HEK293T (cell line): ENCODE measurements around the gene VSTM2B.

Source experiments
- BHLHE40 ChIP-seq: fragments of 450-650 bp; IDR thresholded peaks from 2 replicates; pipeline ENCODE4 v1.6.1; 2016; ENCODE audit warnings: mild to moderate bottlenecking, moderate library complexity, borderline replicate concordance
- CTBP1 ChIP-seq: fragments of 450-650 bp; IDR thresholded peaks from 2 replicates; pipeline ENCODE4 v1.6.1; 2016; ENCODE audit warnings: borderline replicate concordance
- ELF4 ChIP-seq: fragments of 450-650 bp; IDR thresholded peaks from 2 replicates; pipeline ENCODE4 v1.6.1; 2017; ENCODE audit warnings: antibody characterized with exemption
- FOXA1 ChIP-seq: fragments of 450-650 bp; IDR thresholded peaks from 2 replicates; pipeline ENCODE4 v1.6.1; 2016; ENCODE audit warnings: mild to moderate bottlenecking
- FOXM1 ChIP-seq: fragments of 450-650 bp; IDR thresholded peaks from 2 replicates; pipeline ENCODE4 v1.6.1; 2017; ENCODE audit warnings: mild to moderate bottlenecking, borderline replicate concordance
- HDGF ChIP-seq: fragments of 450-650 bp; IDR thresholded peaks from 2 replicates; pipeline ENCODE4 v1.6.1; 2017; ENCODE audit warnings: antibody characterized with exemption, borderline replicate concordance
- SUZ12 ChIP-seq: fragments of 450-650 bp; IDR thresholded peaks from 2 replicates; pipeline ENCODE4 v1.6.1; 2016; ENCODE audit warnings: mild to moderate bottlenecking
- TF ChIP-seq, protein P1 (sequence below): fragments of 450-650 bp; IDR thresholded peaks from 2 replicates; pipeline ENCODE4 v1.6.1; 2016

DNA sequence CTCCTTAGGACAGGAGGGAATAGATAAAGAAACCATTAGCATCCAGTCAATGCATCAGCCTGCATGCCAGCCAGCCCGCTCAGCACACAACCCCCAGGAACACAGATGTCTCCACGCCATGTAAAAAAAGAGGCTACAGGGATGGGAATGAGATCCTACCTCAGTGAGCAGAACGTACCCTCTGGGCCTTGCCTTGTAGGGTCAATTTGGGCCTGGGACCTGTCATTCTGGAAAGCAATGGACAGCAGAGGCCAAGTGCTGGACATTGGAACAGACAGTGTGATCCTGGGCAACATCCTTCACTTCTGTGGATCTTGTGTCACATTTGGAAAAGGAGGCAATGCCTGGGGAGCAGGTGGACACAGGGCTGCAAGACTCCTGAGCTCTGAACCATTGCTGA is 26.0 kb downstream of the VSTM2B start:
- TF ChIP-seq ELF4: no peak
- TF ChIP-seq CTBP1: no peak
- TF ChIP-seq, protein P1, sequence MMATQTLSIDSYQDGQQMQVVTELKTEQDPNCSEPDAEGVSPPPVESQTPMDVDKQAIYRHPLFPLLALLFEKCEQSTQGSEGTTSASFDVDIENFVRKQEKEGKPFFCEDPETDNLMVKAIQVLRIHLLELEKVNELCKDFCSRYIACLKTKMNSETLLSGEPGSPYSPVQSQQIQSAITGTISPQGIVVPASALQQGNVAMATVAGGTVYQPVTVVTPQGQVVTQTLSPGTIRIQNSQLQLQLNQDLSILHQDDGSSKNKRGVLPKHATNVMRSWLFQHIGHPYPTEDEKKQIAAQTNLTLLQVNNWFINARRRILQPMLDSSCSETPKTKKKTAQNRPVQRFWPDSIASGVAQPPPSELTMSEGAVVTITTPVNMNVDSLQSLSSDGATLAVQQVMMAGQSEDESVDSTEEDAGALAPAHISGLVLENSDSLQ: no peak
- TF ChIP-seq HDGF: no peak
- no peak for TF ChIP-seq FOXM1
- no peak for TF ChIP-seq BHLHE40
- no peak for TF ChIP-seq FOXA1
- no peak for TF ChIP-seq SUZ12
